GM18502 (cell line): Measurements from ENCODE around the gene WDR76.
"Not testable (repeated sequence)": the region's sequence is repeated elsewhere in the genome, so short reads cannot be mapped to it uniquely, and the experiment has no call there.

ENCODE experiments used
- ATAC-seq: cut with Tn5 transposase; IDR thresholded peaks from one replicate; pipeline ENCODE4 v1.9.1; 2021; ENCODE audit warnings: mild to moderate bottlenecking; ENCODE audit not compliant: unreplicated experiment, poor library complexity

Gene WDR76

DNA sequence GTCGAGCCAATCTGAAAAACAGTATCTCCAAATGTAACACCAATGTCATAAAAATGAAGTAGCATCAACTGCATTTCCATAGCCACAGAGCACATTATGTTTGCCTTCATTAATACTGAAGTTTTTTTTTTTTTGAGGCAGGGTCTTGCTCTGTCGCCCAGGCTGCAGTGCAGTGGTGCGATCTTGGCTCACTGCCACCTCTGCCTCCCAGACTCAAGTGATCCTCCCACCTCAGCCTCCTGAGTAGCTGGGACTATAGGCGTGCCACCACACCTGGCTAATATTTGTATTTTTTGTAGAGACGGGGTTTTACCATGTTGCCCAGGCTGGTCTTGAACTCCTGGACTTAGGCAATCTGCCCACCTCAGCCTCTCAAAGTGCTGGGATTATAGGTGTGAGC, 11.7 kb upstream of the WDR76 start:
- ATAC-seq = not testable (repeated sequence)

DNA sequence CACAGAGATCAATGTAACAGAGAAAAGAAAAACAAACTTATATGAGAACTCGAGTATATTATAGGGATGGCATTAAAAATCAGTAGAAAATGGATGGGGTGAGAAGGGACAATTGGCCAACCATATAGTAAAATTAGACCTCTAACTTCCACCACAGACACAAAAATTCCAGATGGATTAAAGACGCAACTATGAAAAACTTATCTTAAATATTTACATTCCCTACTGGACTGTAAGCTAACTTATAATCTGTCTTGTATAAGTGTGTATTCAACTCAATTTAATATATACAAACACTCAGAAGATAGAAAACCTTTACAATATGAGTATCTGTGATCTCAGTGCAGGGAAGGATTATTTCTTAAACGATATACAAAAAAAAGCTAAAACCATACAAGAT, 5.3 kb upstream of the WDR76 start:
- ATAC-seq = no peak

DNA sequence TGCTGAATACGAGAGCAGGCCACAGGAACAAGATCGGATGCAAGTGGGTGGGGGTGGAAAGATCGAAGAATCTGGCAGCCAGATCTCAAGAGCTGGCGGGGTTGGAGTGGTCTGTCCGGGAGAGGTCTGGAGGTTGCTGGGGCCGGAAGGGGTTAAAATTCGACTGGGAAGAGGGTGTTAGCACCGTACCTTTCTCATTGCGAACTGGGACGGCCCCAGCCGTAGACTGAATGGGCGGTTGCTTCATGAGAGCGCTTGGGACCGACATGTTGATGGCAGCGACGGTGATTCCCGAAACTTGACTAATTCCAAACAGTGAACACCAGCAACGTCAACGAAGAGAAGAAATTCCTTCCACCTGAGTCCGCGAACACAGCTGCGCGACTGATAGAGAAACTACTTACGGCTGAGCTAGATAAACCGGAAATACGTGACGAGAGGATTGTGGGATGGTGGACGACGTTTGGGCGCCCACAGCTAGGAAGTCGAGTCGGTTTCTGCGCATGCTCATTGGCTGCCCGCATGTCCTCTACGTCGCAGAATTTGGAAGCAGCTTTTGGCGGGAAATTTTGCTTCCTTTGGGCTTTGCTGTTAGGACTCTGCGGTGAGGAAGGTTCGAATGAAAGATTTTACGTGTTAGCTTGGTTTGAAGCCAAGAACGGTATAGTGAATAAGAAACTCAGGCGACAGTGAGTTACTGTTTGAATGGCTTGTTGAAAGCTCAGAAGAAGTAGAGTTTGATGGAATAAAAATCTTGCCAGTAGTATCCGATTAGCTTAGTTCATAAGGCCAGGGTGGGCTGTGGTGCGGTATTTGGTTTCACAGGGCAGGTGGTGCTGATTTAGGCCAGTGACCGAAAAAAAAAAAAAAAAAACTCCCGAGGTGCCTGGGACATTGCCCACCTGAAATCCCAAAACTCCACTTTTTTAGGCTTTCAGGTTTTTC, 2.2 kb upstream of the WDR76 start, which contains the start of gene MFAP1:
TSS of gene MFAP1 (minus strand) at position 389 of the 945 bp plus-strand sequence. CDS start at position 268, 121 bp downstream.
- peak; percentile 69 for ATAC-seq

DNA sequence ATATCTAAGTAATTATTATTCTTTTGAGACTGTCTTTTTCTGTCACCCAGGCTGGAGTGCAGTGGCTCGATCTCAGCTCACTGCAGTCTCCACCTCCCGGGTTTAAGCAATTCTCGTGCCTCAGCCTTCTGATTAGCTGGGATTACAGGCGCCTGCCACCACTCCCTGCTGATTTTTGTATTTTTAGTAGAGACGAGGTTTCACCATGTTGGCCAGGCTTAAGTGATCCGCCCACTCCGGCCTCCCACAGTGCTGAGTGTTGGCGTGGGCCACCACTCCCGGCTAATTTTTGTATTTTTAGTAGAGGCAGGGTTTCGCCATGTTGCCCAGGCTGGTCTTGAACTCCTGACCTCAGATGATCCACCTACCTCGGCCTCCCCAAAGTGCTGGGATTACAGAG, 1.5 kb upstream of the WDR76 start:
- ATAC-seq = not testable (repeated sequence)

DNA sequence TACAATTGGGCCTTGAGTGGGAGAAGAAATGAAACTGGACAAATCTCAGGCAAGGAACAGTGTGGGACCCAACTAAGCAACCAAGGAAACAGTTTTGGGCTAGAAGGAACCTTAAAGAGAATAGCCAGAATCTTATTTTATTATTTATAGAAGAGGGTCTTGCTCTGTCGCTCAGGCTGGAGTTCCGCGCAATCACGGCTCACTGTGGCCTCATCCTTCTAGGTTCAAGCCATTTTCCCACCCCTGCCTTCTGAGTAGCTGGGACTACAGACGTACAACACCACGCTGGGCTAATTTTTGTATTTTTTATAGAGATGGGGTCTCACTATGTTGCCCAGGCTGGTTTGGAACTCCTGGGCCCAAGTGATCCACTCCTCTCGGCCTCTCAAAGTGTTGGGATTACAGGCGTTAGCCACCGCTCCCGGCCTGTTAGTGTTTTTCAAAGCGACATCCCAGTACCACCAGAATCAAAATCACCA, 734 bp upstream of the WDR76 start:
- no peak for ATAC-seq

DNA sequence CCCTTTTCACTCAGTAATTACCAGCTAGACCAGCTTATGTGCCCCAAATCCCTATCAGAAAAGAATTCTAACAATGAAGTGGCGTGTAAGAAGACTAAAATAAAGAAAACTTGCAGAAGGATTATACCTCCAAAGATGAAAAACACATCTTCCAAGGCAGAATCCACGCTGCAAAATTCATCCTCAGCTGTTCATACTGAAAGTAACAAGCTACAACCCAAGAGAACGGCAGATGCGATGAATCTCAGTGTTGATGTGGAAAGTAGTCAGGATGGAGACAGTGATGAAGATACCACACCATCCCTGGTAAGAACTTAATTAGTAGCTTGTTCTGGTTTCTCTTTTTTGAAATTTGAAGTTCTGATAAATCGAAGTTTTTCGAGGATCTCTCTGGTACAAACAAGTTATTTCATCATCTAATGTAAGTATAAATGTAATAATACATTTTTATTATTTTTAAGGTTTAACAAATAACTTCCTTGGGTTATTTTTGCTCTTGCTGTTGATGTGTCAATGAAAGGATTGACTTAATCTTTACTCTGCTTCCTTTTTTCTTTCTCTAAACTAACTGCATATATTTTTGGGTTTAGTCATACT, 1.4 kb downstream of the WDR76 start:
- ATAC-seq = no peak

DNA sequence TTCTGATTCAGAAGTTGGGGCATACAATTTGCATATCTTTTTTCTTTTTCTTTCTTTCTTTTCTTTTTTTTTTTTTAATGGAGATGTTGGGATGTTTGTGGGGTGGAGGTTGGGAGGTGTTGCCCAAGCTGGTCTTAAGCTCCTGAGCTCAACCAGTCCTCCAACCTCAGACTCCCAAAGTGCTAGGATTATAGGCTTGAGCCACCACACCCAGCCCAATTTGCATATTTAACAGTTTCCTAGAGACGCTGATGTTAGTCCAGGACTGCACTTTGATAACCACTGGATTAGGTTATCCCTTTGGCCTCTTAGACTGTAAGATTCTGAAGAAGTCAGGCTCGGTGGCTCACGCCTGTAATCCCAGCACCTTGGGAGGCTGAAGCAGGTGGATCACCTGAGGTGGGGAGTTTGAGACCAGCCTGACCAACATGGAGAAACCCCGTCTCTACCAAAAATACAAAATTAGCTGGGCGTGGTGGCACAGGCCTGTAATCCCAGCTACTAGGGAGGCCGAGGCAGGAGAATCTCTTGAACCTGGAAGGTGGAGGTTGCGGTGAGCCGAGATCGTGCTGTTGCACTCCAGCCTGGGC, 3.2 kb downstream of the WDR76 start:
- ATAC-seq = not testable (repeated sequence)

DNA sequence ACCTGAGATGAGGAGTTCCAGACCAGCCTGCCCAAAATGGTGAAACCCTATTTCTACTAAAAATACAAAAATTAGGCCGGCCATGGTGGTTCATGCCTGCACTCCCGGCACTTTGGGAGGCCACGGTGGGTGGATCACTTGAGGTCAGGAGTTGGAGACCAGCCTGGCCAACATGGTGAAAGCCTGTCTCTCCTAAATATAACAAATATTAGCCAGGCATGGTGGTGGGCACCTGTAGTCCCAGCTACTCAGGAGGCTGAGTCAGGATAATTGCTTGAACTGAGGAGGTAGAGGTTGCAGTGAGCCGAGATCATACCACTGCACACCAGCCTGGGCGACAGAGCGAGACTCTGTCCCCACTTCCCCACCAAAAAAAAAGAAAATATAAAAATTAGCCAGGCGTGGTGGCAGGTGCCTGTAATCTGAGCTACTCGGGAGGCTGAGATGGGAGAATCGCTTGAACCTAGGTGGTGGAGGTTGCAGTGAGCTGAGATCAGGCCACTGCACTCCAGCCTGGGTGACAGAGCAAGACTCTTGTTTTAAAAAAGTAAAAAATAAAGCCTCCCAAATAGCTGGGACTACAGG, 4.0 kb downstream of the WDR76 start:
- not testable (repeated sequence) for ATAC-seq

DNA sequence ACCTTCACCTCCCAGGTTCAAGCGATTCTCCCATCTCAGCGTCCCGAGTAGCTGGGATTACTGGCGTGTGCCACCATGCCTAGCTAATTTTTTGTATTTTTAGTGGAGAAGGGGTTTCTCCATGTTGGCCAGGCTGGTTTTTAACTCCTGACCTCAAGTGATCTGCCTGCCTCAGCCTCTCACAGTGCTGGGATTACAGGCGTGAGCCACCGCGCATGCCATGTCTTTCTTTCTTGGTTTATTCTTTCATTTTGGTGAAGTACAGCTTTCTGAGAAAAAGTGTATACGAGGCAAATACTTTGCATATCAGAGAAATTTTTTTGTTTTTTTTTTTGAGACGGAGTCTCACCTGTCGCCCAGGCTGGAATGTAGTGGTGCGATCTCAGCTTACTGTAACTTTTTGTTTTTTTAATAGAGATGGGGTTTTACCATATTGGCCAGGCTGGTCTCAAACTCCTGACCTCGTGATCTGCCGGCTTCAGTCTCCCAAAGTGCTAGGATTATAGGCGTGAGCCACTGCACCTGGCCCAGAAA, 4.8 kb downstream of the WDR76 start:
- not testable (repeated sequence) for ATAC-seq

DNA sequence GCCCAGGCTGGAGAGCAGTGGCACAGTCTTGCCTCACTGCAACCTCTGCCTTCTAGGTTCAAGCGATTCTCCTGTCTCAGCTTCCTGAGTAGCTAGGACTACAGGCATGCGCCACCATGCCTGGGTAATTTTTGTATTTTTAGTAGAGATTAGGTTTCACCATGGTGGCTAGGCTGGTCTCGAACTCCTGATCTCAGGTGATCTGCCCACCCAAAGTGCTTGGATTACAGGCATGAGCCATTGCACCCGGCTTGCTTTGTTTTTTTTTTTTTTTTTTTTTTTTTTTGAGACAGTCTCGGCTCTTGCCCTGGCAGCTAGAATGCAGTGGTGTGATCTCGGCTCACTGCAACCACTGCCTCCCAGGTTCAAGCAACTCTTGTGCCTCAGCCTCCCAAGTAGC, 5.7 kb downstream of the WDR76 start:
- ATAC-seq = not testable (repeated sequence)

DNA sequence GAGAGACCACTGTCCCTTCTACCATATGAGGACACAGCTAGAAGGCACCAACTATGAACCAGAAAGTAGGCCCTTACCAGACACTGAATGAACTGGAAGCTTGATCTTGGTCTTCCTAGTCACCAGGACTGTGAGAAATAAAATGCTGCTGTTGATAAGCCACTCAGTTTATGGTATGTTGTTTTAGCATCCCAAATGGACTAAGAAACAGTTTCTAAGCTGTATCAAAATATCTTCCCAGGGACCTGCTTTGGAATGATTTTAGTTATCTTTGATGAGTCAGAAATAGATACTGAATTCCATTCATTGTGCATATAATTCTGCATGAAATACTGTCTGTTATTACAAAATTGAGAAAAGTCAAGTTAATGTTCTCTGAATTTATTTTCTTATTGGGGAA, 18.6 kb downstream of the WDR76 start:
- no peak for ATAC-seq

DNA sequence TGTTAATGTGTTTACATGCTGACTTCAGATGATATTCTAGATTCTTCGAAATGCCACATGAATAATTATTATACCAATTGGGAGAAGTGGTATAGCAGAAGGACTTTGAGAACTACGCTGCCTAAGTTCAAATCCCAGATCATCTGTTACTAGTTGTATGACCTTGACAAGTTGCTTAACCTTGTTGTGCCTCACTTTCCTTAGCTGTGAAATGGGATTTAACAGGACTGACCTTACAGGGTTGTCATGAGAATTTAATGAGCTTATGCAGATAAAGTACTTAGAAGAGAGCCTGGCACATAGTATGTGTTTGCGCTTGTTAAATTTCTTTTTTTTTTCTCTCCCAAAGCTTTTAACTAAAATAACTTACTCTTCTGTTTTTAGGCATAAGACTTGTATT, 24.4 kb downstream of the WDR76 start:
- no peak for ATAC-seq

DNA sequence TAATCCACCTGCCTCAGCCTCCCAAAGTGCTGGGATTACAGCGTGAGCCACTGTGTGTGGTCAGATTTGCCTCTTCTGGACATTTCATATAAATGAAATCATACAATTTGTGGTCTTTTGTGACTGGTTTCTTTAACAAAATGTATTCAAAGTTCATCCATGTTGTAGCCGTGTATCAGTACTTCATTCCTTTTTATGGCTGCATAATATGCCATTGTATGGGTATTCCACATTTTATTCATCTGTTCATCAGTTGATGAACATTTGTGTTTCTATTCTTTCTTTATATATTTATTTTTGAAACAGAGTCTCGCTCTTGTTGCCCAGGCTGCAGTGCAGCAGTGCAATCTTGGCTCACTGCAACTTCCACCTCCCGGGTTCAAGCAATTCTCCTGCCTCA, 25.8 kb downstream of the WDR76 start:
- no peak for ATAC-seq

DNA sequence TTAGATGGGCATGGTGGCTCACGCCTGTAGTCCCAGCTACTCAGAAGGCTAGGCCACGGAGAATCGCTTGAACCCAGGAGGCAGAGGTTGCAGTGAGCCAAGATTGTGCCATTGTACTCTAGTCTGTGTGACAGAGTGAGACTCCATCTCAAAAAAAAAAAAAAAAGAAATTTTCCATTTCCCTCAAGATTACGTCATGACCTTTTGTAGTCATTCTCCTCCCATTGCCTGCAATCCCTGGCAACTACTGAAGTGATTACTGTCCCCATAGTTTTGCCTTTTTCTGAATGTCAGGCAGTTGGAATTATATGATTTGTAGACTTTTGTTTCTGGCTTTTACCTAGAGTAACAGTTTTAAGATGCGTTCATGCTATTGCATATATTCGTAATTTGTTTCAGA, 28.0 kb downstream of the WDR76 start:
- no peak for ATAC-seq

DNA sequence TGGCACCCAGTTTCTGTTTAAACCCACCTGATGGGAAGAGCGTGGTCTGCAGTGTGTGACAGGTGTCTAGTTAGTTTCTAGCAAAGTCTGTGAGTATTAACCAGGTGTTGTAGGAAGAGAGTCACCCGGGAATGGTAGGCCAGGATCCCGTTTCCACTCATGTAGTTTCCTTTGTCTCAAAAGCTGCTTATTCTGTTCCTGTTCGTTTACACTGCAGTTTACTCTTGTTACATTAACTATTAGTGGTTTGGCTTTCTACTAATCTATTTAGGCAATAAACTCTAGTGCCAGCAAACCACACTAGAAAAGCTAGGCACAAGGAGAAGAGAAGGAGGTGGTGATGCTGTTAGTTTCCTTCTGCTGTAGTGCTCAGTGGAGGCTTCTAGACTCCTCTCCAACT, 32.7 kb downstream of the WDR76 start:
- no peak for ATAC-seq

DNA sequence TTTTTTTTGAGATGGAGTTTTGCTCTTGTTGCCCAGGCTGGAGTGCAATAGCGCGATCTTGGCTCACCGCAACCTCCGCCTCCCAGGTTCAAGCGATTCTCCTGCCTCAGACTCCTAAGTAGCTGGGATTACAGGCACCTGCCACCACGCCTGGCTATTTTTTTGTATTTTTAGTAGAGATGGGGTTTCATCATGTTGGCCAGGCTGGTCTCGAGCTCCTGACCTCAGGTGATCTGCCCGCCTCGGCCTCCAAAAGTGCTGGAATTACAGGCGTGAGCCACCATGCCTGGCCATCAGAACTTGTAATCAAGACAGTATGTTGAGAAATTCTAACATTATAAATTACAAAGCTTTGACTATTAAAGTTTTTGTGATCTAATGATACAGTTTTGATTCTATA, 39.8 kb downstream of the WDR76 start:
- not testable (repeated sequence) for ATAC-seq

DNA sequence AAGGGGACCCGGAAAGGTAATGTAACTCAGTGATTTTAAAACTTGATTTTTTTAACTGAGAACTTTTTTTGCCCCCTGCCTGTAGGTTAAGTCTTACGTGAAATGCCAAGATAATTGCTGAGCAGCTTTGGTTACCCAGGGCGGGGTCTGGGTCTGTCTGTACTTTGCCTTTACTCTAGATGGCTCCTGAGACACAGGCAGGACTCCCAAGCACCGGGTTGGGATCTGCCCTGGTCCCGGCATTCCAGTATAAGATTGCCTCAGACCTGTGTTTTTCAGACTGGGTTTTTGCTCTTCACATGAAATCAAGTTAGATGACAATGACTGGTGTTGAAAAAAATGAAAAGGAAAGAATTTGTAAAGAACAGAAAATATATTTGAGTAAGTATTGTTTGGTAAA, 40.3 kb downstream of the WDR76 start:
- no peak for ATAC-seq

DNA sequence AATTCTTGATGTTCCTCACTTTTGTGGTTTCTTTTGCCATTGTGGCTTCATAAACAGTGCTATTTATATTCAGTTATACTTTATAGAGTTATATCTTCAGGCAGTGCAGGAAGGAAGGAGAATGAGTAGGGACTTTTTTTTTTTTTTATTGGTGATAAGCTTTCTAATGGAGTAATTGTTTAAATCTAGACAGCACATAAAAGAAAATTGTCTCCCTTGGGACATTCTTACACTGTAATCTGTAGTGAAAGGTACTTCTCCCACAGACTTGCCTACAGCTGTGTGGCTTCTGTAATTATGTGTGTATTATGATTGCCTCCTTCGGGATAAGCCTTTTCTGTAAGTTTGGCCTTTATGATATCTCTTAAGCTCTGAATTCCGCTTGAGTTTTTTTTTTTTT, 41.6 kb downstream of the WDR76 start:
- ATAC-seq = no peak

DNA sequence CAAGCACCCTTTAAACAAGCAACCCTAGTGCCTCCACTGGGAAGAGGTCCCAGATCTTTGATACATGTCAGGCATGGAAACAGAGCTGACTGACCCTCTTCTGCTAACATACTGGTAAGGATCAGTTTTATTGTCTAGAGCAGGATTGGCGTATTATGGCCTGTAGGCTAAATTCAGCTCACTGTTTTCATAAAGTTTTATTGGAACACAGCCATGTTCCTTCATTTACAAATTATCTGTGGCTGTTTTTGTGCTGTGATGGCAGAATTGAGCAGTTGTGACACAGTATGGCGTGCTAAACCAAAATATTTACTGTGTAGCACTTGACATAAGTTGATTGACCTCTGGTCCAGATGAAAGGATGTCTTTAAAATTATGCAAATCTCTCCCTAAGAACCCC, 45.0 kb downstream of the WDR76 start:
- no peak for ATAC-seq

DNA sequence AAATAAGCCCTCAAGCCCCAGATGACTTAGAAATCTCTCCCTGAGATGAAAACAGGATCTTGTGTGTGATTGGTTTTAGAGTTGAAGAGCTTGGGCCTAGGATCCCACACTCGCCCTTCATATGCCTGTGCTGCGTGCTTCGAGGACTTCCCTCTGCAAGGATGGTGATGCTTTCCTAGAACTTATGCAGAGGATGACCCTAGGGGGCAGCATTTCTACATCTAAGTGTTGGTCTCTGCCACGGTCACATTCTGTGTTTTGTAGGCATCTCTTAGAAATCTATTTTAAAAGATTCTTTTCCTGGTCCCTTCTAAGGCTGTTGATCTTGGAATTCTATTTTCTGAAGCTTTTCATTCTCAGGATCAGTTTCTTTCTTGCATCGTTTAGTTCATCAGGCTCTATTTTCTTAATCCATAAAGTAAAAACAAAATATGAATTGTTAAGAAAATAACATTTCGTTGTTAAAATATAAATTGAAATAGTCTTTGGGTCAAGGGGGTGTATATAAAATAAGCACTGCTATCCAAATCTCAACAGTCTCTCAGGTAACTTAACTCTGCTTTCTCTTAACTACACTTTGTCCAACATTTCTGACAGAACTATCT, 45.7 kb downstream of the WDR76 start:
- no peak for ATAC-seq
